H54 (cell line): ENCODE results near the gene KRT10.

ENCODE experiments used
- DNase-seq: peaks from one replicate; pipeline ENCODE4 v3.0.0; 2011; ENCODE audit warnings: low spot score, mixed read lengths; ENCODE audit not compliant: insufficient read length
- FAIRE-seq: peaks from 3 replicates; lab custom pipeline; 2011; peaks lifted over from hg19 to GRCh38; lab: Jason Lieb, UNC
- POLR2A ChIP-seq: IDR thresholded peaks from 2 replicates; pipeline ENCODE4 v1.6.1; 2011; ENCODE audit warnings: low read depth, mild to moderate bottlenecking, low read length

Gene KRT10

GRCh38 chr17:40777971-40778370 is 44.4 kb downstream of the KRT10 start:
- FAIRE-seq: no peak
- no peak for TF ChIP-seq POLR2A
- DNase-seq: no peak

DNA sequence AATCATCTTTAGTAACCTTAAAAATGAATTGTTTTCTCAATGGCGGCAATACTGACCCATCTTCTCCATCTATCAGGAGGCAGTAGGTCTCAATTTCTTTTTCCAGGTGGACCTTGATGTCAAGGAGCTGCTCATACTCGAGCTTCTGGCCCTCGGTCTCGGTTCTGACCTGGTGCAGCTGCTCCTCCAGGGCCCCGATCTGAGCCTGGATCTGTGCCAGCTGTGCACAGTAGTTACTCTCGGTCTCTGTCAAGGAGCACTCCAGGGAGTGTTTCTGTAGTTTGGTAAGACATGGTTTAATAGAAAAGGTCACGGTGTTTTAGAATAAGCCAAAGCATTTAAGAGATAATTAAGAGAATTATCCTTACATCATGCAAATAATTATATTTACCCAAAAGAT is 45.0 kb downstream of the KRT10 start:
- no peak for TF ChIP-seq POLR2A
- DNase-seq (no peak), FAIRE-seq (no peak)

GRCh38 chr17:40775945-40776344 is 46.5 kb downstream of the KRT10 start:
- FAIRE-seq (no peak), DNase-seq (no peak)
- no peak for TF ChIP-seq POLR2A

GRCh38 chr17:40772101-40772500 is 50.3 kb downstream of the KRT10 start, which contains the start of gene KRT26:
TSS of gene KRT26 (minus strand) at chr17:40772201. CDS start at chr17:40772113, 88 bp downstream.
- TF ChIP-seq POLR2A: no peak
- FAIRE-seq: no peak
- no peak for DNase-seq
